Activated CD4-positive, alpha-beta memory T cell treated with anti-CD3 and anti-CD28 coated beads for 36 hours (primary cell): ENCODE data around the gene PCDHGA5. TPM values are rescaled to one million over a fixed set of nuclear protein-coding genes. Genes with fewer than 3 reads are reported as not detected.
"Not testable (repeated sequence)": the region's sequence is repeated elsewhere in the genome, so short reads cannot be mapped to it uniquely, and the experiment has no call there.

ENCODE experiments used
- CTCF ChIA-PET: fragments of 350-600 bp; sonication (Branson Sonifier 250); formaldehyde crosslinking; loops from one replicate; lab custom pipeline; 2021; ENCODE audit warnings: antibody characterized with exemption, inconsistent platforms; lab: Charles Lee
- POLR2A ChIA-PET: fragments of 350-600 bp; sonication (Branson Sonifier 250); formaldehyde crosslinking; loops from one replicate; lab custom pipeline; 2021; ENCODE audit warnings: antibody characterized with exemption; lab: Charles Lee
- DNase-seq: peaks from one replicate; pipeline ENCODE4 v3.0.0-alpha.2; 2020
- H3K27ac Mint-ChIP-seq: one replicate; pipeline ENCODE4 v1.8.0; 2021; ENCODE audit warnings: mixed read lengths
- H3K27me3 Mint-ChIP-seq: one replicate; pipeline ENCODE4 v1.8.0; 2021; ENCODE audit warnings: mixed read lengths
- H3K36me3 Mint-ChIP-seq: one replicate; pipeline ENCODE4 v1.8.0; 2021; ENCODE audit warnings: mixed read lengths
- H3K4me1 Mint-ChIP-seq: one replicate; pipeline ENCODE4 v1.8.0; 2021; ENCODE audit warnings: low read depth, mixed read lengths
- H3K4me3 Mint-ChIP-seq: one replicate; pipeline ENCODE4 v1.8.0; 2021; ENCODE audit warnings: mild to moderate bottlenecking, mixed read lengths
- H3K9me3 Mint-ChIP-seq: one replicate; pipeline ENCODE4 v1.8.0; 2021; ENCODE audit warnings: mixed read lengths
- intact Hi-C: fragments of 100-400 bp; cut with micrococcal nuclease; formaldehyde crosslinking; loops from one replicate; pipeline ENCODE4 v1.15.1; 2023
- total RNA-seq, 2 experiments: library from RNA; stranded (reverse); gene quantifications; one replicate each; pipeline ENCODE4 v1.2.3, GENCODE V29; 2021

Gene PCDHGA5
- total RNA-seq, 2 experiments from 2014 or later: not detected

DNA sequence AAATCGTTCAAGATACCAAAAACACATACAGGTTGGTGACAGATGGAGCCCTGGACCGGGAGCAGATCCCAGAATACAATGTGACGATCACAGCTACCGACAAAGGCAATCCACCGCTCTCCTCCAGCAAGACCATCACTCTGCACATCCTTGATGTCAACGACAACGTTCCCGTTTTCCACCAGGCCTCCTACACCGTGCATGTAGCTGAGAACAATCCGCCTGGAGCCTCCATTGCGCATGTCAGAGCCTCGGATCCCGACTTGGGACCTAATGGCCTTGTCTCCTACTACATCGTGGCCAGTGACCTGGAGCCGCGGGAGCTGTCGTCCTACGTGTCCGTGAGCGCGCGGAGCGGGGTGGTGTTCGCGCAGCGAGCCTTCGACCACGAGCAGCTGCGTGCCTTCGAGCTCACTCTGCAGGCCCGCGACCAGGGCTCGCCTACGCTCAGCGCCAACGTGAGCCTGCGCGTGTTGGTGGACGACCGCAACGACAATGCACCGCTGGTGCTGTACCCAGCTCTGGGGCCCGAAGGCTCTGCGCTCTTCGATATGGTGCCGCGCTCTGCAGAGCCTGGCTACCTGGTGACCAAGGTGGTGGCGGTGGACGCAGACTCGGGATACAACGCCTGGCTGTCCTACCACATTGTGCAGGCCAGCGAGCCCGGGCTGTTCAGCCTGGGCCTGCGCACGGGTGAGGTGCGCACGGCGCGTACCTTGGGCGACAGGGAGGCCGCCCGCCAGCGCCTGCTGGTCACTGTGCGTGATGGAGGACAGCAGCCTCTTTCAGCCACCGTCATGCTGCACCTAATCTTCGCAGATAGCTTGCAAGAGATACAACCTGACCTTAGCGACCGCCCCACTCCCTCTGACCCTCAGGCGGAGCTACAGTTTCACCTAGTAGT, 7.9 kb downstream of the PCDHGA5 start:
- Mint-ChIP-seq H3K36me3 (peaks cover 26% of the 10 kb centered on the region), H3K27me3 (peaks cover 44% of the 10 kb centered on the region), H3K27ac (no peak overlapping the region), H3K9me3 (peaks cover 29% of the 10 kb centered on the region), H3K4me1 (peaks cover 5% of the 10 kb centered on the region), H3K4me3 (no peak overlapping the region)
- intact Hi-C loops: no loop called here
- POLR2A ChIA-PET: no interaction called here
- no peak for DNase-seq
- CTCF ChIA-PET: interaction anchor here (0.6 to 2.8 kb wide), 6 partner anchors 15 to 192 kb away, joined by 4 to 25 read pairs (median 5); partner anchors contain the start of gene PCDHGA10

DNA sequence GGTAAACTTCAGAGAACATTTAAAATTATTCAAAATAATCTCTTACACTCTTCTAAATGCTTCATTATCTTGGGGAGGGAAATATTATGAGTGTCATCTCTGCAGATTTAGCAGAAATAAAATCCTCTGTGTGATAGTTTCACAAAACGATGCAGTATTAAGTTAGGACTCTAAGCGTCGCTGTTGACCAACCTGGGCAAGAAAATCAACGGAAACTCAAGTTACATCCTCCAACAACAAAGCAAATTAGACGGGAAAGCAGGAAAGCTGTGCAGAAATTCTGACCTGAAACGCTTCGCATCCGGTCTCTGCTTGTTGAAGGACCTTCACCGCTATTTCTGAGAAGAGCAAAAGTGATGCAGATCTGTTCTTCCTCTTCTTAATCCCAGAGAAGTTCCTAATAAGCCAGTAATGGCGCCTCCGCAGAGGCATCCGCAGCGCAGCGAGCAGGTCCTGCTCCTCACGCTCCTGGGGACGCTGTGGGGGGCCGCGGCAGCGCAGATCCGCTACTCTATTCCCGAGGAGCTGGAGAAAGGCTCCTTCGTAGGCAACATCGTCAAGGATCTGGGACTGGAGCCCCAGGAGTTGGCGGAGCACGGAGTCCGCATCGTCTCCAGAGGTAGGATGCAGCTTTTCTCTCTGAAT, 9.8 kb downstream of the PCDHGA5 start, which contains the start of gene PCDHGA6:
Gene PCDHGA6 (plus strand): TSS at position 219 of the 645 bp plus-strand sequence. CDS start 193 bp downstream, at position 412.
- Mint-ChIP-seq H3K4me1 (peaks cover 5% of the 10 kb centered on the region), H3K27me3 (peaks cover 39% of the 10 kb centered on the region), H3K36me3 (peaks cover 26% of the 10 kb centered on the region), H3K4me3 (peak within 1 kb of the TSS; percentile 27), H3K9me3 (peaks cover 33% of the 10 kb centered on the region), H3K27ac (no peak within 1 kb of the TSS)
- POLR2A ChIA-PET: no interaction called here
- CTCF ChIA-PET: interaction anchor here (0.7 to 1.5 kb wide), 5 partner anchors 15 to 191 kb away, joined by 3 to 5 read pairs (median 3); partner anchors contain the start of gene PCDHGB6
- no peak for DNase-seq
- intact Hi-C loops: no loop called here

DNA sequence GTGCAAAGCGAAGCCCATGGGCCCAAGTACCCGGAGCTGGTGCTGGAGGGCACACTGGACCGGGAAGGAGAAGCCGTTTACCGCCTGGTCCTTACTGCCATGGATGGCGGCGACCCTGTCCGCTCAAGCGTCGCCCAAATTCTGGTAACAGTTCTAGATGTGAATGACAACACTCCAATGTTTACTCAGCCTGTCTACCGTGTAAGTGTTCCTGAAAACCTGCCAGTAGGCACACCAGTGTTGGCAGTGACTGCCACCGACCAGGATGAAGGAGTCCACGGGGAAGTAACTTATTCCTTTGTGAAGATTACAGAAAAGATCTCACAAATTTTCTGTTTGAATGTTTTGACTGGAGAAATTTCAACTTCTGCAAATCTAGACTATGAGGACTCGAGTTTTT, 10.7 kb downstream of the PCDHGA5 start:
- H3K27ac Mint-ChIP-seq: no peak overlapping the region
- peaks cover 40% of the 10 kb centered on the region for H3K27me3 Mint-ChIP-seq
- no peak for DNase-seq
- peaks cover 26% of the 10 kb centered on the region for H3K36me3 Mint-ChIP-seq
- peaks cover 5% of the 10 kb centered on the region for H3K4me1 Mint-ChIP-seq
- H3K4me3 Mint-ChIP-seq: no peak overlapping the region
- ChIA-PET POLR2A (no interaction called here), CTCF (interaction anchor here (0.7 to 1.5 kb wide), 3 partner anchors 16 to 182 kb away, joined by 3 to 5 read pairs (median 3); partner anchors contain the start of gene PCDHGB6)
- intact Hi-C loops: no loop called here
- H3K9me3 Mint-ChIP-seq: peaks cover 33% of the 10 kb centered on the region

DNA sequence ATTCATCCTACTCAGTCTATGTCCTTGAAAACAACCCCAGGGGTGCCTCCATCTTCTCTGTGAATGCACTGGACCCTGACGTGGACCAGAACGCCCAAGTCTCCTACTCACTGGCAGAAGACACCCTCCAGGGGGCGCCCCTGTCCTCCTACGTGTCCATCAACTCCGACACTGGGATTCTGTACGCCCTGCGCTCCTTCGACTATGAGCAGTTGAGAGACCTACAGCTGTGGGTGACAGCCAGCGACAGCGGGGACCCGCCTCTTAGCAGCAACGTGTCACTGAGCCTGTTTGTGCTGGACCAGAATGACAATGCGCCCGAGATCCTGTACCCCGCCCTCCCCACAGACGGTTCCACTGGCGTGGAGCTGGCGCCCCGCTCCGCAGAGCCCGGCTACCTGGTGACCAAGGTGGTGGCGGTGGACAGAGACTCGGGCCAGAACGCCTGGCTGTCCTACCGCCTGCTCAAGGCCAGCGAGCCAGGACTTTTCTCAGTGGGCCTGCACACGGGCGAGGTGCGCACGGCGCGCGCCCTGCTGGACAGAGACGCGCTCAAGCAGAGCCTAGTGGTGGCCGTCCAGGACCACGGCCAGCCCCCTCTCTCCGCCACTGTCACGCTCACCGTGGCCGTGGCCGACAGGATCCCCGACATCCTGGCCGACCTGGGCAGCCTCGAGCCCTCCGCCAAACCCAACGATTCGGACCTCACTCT, 11.6 kb downstream of the PCDHGA5 start:
- CTCF ChIA-PET: not testable (repeated sequence)

DNA sequence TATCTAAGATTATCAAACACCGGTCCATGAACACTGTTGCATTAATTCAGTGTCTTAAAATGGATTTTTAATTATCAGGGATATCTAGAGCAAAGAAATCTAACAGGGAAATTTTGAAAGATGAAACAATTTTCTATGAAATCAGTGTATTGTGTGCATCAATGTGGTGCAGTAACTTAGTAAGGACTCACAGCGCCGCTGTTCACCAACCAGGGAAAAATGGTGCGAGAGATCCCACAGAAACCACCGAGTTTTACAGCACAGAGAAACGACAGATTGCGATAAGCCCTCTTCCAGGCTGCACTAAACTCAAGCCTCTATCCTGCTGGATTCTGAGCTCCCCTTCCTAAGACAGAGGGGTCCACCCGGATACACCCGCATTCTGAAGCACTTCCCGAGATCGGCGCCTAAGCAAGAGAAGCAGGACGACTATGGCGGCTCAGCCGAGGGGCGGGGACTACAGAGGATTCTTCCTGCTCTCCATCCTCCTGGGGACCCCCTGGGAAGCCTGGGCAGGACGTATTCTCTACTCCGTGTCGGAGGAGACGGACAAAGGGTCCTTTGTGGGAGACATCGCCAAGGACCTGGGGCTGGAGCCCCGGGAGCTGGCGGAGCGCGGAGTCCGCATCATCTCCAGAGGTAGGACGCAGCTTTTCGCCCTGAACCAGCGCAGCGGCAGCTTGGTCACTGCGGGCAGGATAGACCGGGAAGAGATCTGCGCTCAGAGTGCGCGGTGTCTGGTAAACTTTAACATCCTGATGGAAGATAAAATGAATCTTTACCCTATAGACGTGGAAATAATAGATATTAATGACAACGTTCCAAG, 18.7 kb downstream of the PCDHGA5 start, which contains the start of gene PCDHGA7:
Gene PCDHGA7 (plus strand): TSS at position 274 of the 826 bp plus-strand sequence. CDS start 158 bp downstream, at position 432.
- no peak for DNase-seq
- POLR2A ChIA-PET: interaction anchor here (0.6 kb wide), 1 partner anchor 61 kb away, joined by 7 read pairs; no protein-coding TSS in a partner anchor
- H3K9me3 Mint-ChIP-seq: peaks cover 14% of the 10 kb centered on the region
- H3K27ac Mint-ChIP-seq: no peak within 1 kb of the TSS
- peak within 1 kb of the TSS; percentile 66 for H3K4me3 Mint-ChIP-seq
- peaks cover 55% of the 10 kb centered on the region for H3K27me3 Mint-ChIP-seq
- peaks cover 11% of the 10 kb centered on the region for H3K36me3 Mint-ChIP-seq
- CTCF ChIA-PET: no interaction called here
- intact Hi-C loops: no loop called here
- no peaks in the 10 kb centered on the region for H3K4me1 Mint-ChIP-seq

More for the DNA sequence above, 11.6 kb downstream of the PCDHGA5 start:
- Mint-ChIP-seq H3K9me3 (peaks cover 33% of the 10 kb centered on the region), H3K36me3 (peaks cover 23% of the 10 kb centered on the region), H3K27me3 (peaks cover 35% of the 10 kb centered on the region)
- H3K4me1 Mint-ChIP-seq, H3K4me3 Mint-ChIP-seq, H3K27ac Mint-ChIP-seq, DNase-seq, intact Hi-C loops, POLR2A ChIA-PET: not testable (repeated sequence)

DNA sequence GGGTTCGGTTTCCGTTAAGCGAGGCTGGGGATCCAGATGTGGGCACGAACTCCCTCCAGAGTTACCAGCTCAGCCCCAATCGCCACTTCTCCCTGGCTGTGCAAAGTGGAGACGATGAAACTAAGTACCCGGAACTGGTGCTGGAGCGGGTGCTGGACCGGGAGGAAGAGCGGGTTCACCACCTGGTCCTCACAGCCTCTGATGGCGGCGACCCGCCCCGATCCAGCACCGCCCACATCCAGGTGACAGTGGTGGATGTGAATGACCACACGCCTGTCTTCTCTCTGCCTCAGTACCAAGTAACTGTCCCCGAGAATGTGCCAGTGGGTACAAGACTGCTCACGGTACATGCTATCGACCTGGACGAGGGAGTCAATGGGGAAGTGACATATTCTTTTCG, 19.4 kb downstream of the PCDHGA5 start:
- intact Hi-C loops: no loop called here

DNA sequence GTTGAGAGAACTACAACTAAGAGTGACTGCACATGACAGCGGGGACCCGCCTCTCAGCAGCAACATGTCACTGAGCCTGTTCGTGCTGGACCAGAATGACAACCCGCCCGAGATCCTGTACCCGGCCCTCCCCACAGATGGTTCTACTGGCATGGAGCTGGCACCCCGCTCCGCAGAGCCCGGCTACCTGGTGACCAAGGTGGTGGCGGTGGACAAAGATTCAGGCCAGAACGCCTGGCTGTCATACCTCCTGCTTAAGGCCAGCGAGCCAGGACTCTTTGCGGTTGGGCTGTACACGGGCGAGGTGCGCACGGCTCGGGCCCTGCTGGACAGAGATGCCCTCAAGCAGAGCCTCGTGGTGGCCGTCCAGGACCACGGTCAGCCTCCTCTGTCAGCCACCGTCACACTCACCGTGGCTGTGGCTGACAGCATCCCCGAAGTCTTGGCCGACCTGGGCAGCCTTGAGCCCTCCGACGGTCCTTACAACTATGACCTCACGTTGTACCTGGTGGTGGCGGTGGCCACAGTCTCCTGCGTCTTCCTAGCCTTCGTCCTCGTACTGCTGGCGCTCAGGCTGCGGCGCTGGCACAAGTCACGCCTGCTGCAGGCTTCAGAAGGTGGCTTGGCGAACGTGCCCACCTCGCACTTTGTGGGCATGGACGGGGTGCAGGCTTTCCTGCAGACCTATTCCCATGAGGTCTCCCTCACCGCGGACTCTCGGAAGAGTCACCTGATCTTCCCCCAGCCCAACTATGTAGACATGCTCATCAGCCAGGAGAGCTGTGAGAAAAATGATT, 20.7 kb downstream of the PCDHGA5 start:
- Mint-ChIP-seq H3K27ac (no peak overlapping the region), H3K36me3 (peaks cover 18% of the 10 kb centered on the region), H3K4me1 (no peaks in the 10 kb centered on the region), H3K4me3 (no peak overlapping the region), H3K27me3 (peaks cover 62% of the 10 kb centered on the region), H3K9me3 (peaks cover 20% of the 10 kb centered on the region)
- CTCF ChIA-PET: no interaction called here
- DNase-seq: no peak
- POLR2A ChIA-PET: no interaction called here
- intact Hi-C loops: no loop called here

More for the DNA sequence above, 19.4 kb downstream of the PCDHGA5 start:
- Mint-ChIP-seq H3K4me3 (no peak overlapping the region), H3K4me1 (no peaks in the 10 kb centered on the region), H3K27ac (no peak overlapping the region), H3K9me3 (peaks cover 15% of the 10 kb centered on the region), H3K36me3 (peaks cover 13% of the 10 kb centered on the region), H3K27me3 (peaks cover 57% of the 10 kb centered on the region)
- no peak for DNase-seq
- ChIA-PET POLR2A (interaction anchor here (0.6 kb wide), 1 partner anchor 60 kb away, joined by 7 read pairs; no protein-coding TSS in a partner anchor), CTCF (no interaction called here)

DNA sequence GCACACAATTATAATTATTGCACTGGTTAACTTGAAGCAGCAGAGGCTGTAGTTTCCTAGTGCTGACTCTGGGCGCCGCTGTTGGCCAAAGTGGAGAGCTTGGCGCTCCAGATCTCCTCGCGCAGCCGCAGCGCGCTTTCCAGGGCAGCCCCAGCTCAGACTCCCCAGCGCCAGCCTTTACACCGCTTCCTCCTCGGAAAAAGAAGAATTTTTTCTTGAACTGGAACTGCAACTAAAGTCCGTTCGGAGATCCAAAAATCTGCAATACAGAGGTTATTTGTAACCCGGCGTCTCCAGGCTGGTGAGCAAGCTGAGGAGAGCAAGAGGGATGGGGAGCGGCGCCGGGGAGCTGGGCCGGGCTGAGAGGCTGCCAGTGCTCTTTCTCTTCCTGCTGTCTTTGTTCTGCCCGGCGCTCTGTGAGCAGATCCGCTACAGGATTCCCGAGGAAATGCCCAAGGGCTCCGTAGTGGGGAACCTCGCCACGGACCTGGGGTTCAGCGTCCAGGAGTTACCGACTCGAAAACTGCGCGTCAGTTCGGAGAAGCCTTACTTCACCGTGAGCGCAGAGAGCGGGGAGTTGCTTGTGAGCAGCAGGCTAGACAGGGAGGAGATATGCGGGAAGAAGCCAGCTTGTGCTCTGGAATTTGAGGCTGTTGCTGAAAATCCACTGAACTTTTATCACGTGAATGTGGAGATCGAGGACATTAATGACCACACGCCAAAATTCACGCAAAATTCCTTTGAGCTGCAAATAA, 23.8 kb downstream of the PCDHGA5 start, which contains the start of gene PCDHGB4:
Gene PCDHGB4 (plus strand): TSS at position 142 of the 755 bp plus-strand sequence. CDS start 187 bp downstream, at position 329.
- H3K27ac Mint-ChIP-seq, intact Hi-C loops, H3K4me1 Mint-ChIP-seq, POLR2A ChIA-PET: not testable (repeated sequence)
- peak within 1 kb of the TSS; percentile 26 for H3K4me3 Mint-ChIP-seq
- CTCF ChIA-PET: interaction anchor here (1.7 to 2.2 kb wide), 2 partner anchors 18 to 176 kb away, joined by 7 to 8 read pairs; partner anchors contain the start of gene PCDHGB3
- peaks cover 26% of the 10 kb centered on the region for H3K36me3 Mint-ChIP-seq
- H3K9me3 Mint-ChIP-seq: peaks cover 23% of the 10 kb centered on the region
- peaks cover 67% of the 10 kb centered on the region for H3K27me3 Mint-ChIP-seq
- peak; percentile 31 for DNase-seq

DNA sequence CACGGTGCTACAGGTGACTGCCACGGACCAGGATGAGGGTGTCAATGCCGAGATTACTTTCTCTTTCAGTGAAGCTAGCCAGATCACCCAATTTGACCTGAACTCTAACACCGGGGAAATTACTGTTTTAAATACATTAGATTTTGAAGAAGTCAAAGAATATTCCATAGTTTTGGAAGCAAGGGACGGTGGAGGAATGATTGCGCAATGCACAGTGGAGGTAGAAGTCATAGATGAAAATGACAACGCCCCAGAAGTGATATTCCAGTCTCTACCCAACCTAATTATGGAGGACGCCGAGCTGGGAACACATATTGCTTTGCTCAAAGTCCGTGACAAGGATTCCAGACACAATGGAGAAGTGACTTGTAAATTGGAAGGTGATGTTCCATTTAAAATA, 24.7 kb downstream of the PCDHGA5 start:
- H3K27ac Mint-ChIP-seq: no peak overlapping the region
- POLR2A ChIA-PET: no interaction called here
- no peaks in the 10 kb centered on the region for H3K4me1 Mint-ChIP-seq
- no peak for DNase-seq
- CTCF ChIA-PET: no interaction called here
- peaks cover 66% of the 10 kb centered on the region for H3K27me3 Mint-ChIP-seq
- peaks cover 32% of the 10 kb centered on the region for H3K9me3 Mint-ChIP-seq
- peaks cover 29% of the 10 kb centered on the region for H3K36me3 Mint-ChIP-seq
- no peak overlapping the region for H3K4me3 Mint-ChIP-seq
- intact Hi-C loops: no loop called here
